Neuron (in vitro differentiated cells): ENCODE results near the gene SLC35E3.

Source experiments
- H2AFZ ChIP-seq: one replicate; pipeline ENCODE4 v1.6.1; 2013; ENCODE audit warnings: low read depth, mild to moderate bottlenecking, inconsistent platforms, low read length, moderate library complexity
- H3K27me3 ChIP-seq: one replicate; pipeline ENCODE4 v1.6.1; 2013; ENCODE audit warnings: low read length; ENCODE audit not compliant: insufficient read depth
- H3K36me3 ChIP-seq: one replicate; pipeline ENCODE4 v1.6.1; 2013; ENCODE audit warnings: low read length; ENCODE audit not compliant: insufficient read depth
- H3K4me1 ChIP-seq: one replicate; pipeline ENCODE4 v1.6.1; 2013; ENCODE audit warnings: low read length; ENCODE audit not compliant: insufficient read depth
- H3K4me3 ChIP-seq: 2 replicates; pipeline ENCODE4 v1.5.1; 2013; ENCODE audit warnings: mild to moderate bottlenecking, low read length, moderate library complexity
- H3K9me3 ChIP-seq: one replicate; pipeline ENCODE4 v1.6.1; 2013; ENCODE audit warnings: low read length

SLC35E3 gene

DNA sequence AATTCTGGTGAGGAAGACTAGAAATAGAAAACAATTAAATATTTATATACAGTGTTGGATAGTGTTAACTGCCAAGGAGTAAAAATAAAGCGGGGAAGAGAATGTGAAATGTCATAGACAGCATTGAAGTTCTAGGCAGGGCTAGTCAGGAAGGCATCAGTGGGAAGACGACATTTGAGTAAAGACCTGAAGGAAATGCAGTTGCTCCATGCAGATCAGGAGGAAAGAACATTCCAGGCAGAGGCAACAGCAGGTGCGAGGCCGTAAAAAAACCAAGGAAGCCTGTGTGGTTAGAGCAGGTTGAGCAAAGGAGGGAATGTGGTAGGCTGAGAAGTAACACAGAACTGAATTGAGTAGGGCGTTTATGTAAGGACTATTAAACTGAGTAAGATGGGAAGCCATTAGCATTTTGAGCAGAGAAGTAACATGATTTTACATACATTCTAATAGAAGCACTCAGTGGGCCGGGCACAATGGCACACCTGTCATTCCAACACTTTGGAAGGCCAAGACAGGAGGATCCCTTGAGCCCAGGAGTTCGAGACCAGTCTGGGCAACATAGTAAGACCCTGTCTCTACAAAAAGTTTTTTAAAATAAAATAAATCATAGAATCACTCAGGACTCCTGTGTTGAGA, 14.9 kb downstream of the SLC35E3 start:
- no peaks in the 10 kb centered on the region for H3K27me3 ChIP-seq
- peaks cover 43% of the 10 kb centered on the region for H3K36me3 ChIP-seq
- H3K4me3 ChIP-seq: no peak overlapping the region
- H3K9me3 ChIP-seq: no peaks in the 10 kb centered on the region
- H2AFZ ChIP-seq: no peak overlapping the region
- no peaks in the 10 kb centered on the region for H3K4me1 ChIP-seq

DNA sequence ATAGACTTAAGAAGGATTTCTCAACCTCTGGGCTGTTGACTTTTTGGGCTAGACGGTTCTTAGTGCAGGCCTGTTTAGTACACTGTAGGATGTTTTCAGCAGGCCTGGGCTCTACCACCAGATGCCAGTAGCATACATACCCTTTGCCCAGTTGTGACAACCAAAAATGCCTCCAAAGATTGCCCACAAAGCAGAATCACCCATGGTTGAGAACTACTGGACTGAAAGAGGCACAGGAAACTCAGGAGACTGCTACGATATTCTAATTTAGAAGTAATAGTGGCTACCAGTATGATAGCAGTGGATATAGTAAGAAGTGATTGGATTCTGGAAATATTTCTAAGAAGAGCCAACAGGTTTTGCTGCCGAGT, 15.5 kb downstream of the SLC35E3 start:
- Histone ChIP-seq H2AFZ (no peak overlapping the region), H3K4me3 (no peak overlapping the region), H3K36me3 (peaks cover 41% of the 10 kb centered on the region), H3K9me3 (no peaks in the 10 kb centered on the region), H3K4me1 (no peaks in the 10 kb centered on the region), H3K27me3 (no peaks in the 10 kb centered on the region)

- H3K4me3 ChIP-seq: no peak overlapping the region
- peaks cover 43% of the 10 kb centered on the region for H3K36me3 ChIP-seq
- no peaks in the 10 kb centered on the region for H3K4me1 ChIP-seq
- no peaks in the 10 kb centered on the region for H3K9me3 ChIP-seq
- H2AFZ ChIP-seq: no peak overlapping the region
- no peaks in the 10 kb centered on the region for H3K27me3 ChIP-seq
These were observed 16.1 kb downstream of the SLC35E3 start for GRCh38 chr12:68761901-68762630.

DNA sequence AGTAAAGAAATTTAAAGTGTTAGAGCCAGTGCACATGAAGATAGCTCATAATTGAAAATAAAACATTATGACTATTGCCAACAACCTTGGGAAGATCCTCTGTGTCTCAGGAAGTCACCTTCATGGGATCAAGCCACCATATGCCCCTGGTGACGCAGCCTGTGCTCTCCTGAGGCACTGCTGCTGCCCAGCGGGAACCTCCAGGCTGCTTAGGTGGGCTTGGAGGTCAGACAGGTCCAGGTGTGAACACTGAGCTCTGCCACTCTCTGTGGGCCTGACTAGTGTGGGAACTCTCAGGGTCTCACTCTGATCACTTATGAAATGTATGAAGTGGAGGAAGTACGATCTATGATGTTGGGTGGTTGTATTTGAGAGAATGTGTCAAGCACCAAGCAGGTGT, 16.7 kb downstream of the SLC35E3 start:
- Histone ChIP-seq H3K4me3 (no peak overlapping the region), H3K9me3 (no peaks in the 10 kb centered on the region), H3K4me1 (no peaks in the 10 kb centered on the region), H3K36me3 (peaks cover 40% of the 10 kb centered on the region), H3K27me3 (no peaks in the 10 kb centered on the region), H2AFZ (no peak overlapping the region)

DNA sequence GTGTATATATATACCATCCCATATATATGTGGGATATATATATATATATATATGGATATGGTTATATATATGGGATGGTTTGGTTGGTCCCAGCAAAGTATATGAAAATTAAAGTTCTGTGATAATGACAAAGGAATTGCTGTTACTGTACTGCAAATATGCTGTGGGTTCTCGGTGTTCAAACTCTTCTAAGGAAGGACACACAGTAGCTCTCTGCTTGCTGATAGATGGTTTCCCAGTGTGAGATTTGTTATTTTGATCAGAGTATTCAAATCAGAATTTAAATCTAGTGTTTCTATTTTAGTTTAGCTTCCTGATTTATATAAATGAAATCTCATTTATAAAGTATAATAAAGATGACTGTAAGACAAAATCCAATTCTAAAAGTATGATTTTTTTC, 19.7 kb downstream of the SLC35E3 start:
- no peaks in the 10 kb centered on the region for H3K27me3 ChIP-seq
- H2AFZ ChIP-seq: no peak overlapping the region
- H3K36me3 ChIP-seq: peaks cover 28% of the 10 kb centered on the region
- no peaks in the 10 kb centered on the region for H3K4me1 ChIP-seq
- no peaks in the 10 kb centered on the region for H3K9me3 ChIP-seq
- no peak overlapping the region for H3K4me3 ChIP-seq

DNA sequence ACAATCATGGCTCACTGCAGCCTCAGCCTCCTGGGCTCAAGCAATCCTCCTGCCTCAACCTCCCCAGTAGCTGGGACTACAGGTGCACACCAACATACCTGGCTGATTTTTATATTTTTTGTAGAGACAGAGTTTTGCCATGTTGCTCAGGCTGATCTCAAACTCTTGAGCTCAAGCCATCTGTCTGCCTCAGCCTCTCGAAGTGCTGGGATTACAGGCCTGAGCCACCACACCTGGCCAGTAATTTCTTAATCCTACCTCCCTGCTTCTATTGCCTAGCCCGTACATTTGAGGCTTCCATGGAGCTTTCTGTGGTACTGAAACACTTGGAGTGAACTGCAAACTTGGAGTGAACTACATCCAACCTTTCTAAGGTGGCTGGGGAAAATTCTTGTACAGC, 20.7 kb downstream of the SLC35E3 start:
- Histone ChIP-seq H3K4me1 (no peaks in the 10 kb centered on the region), H3K4me3 (no peak overlapping the region), H3K36me3 (peaks cover 28% of the 10 kb centered on the region), H3K9me3 (no peaks in the 10 kb centered on the region), H2AFZ (no peak overlapping the region), H3K27me3 (no peaks in the 10 kb centered on the region)

DNA sequence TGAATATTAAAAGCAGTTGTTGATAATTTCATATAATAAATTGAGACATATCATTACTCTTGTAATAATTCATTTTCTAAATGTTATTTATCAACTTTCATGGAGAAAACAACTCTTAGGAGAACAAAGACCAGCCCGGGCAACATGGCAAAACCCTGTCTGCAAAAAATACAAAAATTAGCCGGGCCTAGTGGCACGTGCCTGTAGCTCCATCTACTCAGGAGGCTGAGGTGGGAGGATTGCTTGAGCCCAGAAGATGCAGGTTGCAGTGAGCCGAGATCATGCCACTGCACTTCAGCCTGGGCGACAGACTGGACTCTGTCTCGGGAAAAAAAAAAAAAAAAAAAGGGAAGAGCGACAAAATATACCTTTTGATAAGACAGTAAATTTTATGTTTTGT, 21.2 kb downstream of the SLC35E3 start:
- no peak overlapping the region for H2AFZ ChIP-seq

GRCh38 chr12:68768431-68768939, 22.5 kb downstream of the SLC35E3 start:
- H3K4me3 ChIP-seq: no peak overlapping the region
- no peaks in the 10 kb centered on the region for H3K9me3 ChIP-seq
- H3K36me3 ChIP-seq: peaks cover 17% of the 10 kb centered on the region
- no peaks in the 10 kb centered on the region for H3K4me1 ChIP-seq
- H2AFZ ChIP-seq: no peak overlapping the region
- H3K27me3 ChIP-seq: no peaks in the 10 kb centered on the region

More for the DNA sequence above, 21.2 kb downstream of the SLC35E3 start:
- H3K4me3 ChIP-seq: no peak overlapping the region
- no peaks in the 10 kb centered on the region for H3K9me3 ChIP-seq
- H3K4me1 ChIP-seq: no peaks in the 10 kb centered on the region
- peaks cover 24% of the 10 kb centered on the region for H3K36me3 ChIP-seq
- no peaks in the 10 kb centered on the region for H3K27me3 ChIP-seq

- no peaks in the 10 kb centered on the region for H3K9me3 ChIP-seq
- no peak overlapping the region for H3K4me3 ChIP-seq
- no peaks in the 10 kb centered on the region for H3K27me3 ChIP-seq
- H2AFZ ChIP-seq: no peak overlapping the region
- no peaks in the 10 kb centered on the region for H3K4me1 ChIP-seq
- H3K36me3 ChIP-seq: peaks cover 4% of the 10 kb centered on the region
These were observed 24.0 kb downstream of the SLC35E3 start for GRCh38 chr12:68769941-68770340.

DNA sequence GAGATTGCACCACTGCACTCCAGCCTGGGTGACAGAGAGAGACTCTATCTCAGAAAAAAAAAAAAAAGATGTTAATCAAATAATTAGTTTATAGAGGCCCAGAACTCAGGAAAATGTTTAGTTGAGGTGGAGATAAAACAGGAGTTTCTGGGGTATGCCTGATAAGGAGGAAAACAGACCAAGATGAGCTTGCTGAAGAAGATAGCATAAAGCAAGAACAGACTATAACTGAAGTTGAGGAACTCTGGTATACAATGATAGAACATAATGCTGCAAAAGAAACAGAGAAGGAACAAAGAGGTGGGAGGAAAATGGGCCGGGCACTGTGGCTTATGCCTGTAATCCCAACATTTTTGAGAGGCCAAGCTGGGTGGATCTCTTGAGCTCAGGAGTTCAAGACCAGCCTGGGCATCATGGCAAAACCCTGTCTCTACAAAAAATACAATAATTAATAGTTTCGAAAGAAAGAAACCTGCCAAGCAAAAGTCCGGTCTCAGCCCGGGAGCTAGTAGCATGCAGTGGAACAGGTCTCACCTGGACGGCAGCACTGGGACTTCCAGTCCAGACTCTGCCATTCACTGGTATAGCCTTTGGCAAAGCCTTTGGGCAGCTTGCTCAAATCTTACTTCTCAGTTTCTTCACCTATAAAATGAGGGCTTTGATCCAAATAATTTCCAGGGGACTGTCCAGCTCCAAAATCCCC, 25.4 kb downstream of the SLC35E3 start:
- H3K4me3 ChIP-seq: no peak overlapping the region
- peaks cover 4% of the 10 kb centered on the region for H3K36me3 ChIP-seq
- H3K4me1 ChIP-seq: no peaks in the 10 kb centered on the region
- H2AFZ ChIP-seq: no peak overlapping the region
- no peaks in the 10 kb centered on the region for H3K27me3 ChIP-seq
- no peaks in the 10 kb centered on the region for H3K9me3 ChIP-seq

GRCh38 chr12:68772714-68773113, 26.7 kb downstream of the SLC35E3 start:
- no peak overlapping the region for H2AFZ ChIP-seq
- no peaks in the 10 kb centered on the region for H3K9me3 ChIP-seq
- H3K27me3 ChIP-seq: no peaks in the 10 kb centered on the region
- H3K36me3 ChIP-seq: no peaks in the 10 kb centered on the region
- no peaks in the 10 kb centered on the region for H3K4me1 ChIP-seq
- no peak overlapping the region for H3K4me3 ChIP-seq

DNA sequence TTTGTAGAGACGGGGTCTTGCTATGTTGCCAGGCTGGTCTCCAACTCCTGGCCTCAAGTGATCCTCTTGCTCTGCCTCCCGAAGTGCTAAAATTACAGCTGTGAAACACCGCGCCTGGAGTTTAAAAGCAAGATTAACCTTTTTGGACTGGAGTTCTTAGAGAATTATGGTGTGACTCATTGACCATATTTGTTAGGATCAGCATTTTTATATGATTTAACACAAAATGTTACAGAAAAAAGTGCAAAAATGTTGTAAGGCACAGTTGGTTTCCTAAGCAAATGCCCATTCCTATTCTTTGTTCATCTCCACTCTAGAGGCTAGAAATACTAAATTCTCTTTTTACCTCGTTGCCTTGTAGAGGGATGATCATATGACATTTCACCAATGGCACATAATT, 27.6 kb downstream of the SLC35E3 start:
- Histone ChIP-seq H3K36me3 (no peaks in the 10 kb centered on the region), H3K9me3 (no peaks in the 10 kb centered on the region), H2AFZ (no peak overlapping the region), H3K4me1 (no peaks in the 10 kb centered on the region), H3K27me3 (no peaks in the 10 kb centered on the region), H3K4me3 (no peak overlapping the region)

DNA sequence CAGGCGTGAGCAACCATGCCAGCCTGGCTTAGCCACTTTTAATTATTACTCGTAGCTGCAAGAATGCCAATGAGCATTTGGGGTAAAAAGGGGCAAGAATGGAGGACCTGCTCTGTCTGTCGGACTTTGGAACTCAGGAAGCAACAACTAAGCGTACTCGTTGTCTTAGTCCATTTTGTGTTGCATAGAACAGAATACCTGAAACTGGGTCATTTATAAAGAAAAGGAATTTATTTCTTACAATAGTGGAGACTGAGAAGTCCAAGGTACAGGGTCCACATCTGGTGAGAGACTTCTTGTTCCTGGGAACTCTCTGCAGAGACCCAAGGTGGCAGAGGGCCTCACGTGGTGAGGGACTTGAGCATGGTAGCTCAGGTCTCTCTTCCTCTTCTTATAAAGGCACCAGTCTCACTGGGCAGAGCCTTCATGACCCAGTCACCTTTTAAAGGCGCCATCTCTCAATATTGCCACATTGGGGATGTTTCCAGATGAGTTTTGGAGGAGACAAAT, 29.2 kb downstream of the SLC35E3 start:
- Histone ChIP-seq H3K27me3 (no peaks in the 10 kb centered on the region), H3K36me3 (no peaks in the 10 kb centered on the region), H3K4me3 (no peak overlapping the region), H2AFZ (no peak overlapping the region), H3K4me1 (no peaks in the 10 kb centered on the region), H3K9me3 (no peaks in the 10 kb centered on the region)
